Measurements from ENCODE around the gene RAB3IP.
"Not testable (repeated sequence)": the region's sequence is repeated elsewhere in the genome, so short reads cannot be mapped to it uniquely, and the experiment has no call there.

The RAB3IP gene

GRCh38 chr12:69756088-69756755 is 17.6 kb downstream of the RAB3IP start:
- no peak for DNase-seq

DNA sequence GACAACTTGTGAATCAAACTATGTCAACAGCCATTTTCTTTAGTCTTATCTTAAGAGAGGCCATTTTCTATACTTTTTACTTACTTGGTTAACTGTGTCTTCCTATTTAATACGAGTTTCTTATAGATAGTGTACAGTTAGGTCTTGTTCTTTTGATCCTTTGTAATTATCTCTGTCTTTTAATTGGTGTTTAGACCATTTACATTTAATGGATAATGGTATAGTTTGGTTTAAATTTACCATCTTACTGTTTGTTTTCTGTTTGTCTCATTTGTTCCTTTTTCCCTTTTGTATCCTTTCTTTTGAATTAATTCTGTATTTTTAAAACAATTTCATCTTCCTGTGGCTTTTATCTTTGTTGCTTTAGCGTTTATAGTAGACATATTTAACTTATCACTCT is 19.4 kb downstream of the RAB3IP start:
- no peak for DNase-seq

GRCh38 chr12:69759581-69759980 is 20.9 kb downstream of the RAB3IP start:
- not testable (repeated sequence) for DNase-seq

- DNase-seq = no peak
Measured at GRCh38 chr12:69765515-69765914, 26.9 kb downstream of the RAB3IP start.

DNA sequence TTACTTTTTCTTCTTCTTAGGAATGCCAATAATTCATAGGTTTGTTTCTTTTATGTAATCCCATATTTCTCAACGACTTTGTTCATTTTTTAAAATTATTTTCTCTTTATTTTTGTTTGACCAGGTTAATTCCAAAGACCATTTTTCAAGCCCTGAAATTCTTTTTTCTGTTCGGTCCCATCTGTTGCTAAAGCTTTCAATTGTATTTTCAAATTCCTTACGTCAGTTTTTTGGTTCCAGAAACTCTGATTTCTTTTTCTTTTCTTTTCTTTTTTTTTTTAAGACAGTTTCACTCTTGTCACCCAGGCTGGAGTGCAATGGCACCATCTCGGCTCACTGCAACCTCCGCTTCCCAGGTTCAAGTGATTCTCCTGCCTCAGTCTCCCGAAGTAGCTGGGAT is 27.6 kb downstream of the RAB3IP start:
- DNase-seq = no peak

DNA sequence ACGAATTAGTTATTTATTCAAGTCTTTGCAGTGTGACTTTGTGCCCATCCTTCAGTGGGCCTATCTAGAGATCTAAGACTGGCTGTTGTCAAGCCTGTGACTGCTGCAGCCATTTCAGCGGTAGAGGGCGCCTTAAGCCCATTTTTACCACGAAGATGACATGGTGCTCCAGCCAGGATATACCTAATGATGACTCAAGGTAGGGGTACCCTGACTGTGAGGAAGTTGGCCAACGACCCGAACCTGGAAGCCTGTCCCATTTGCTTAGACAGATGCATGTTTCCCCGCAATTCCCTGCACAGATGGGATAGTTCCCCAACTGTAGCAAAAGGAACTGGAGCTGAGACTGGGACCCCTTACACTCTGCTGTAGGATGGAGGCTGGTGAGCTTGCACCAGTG is 41.3 kb downstream of the RAB3IP start:
- DNase-seq = no peak

DNA sequence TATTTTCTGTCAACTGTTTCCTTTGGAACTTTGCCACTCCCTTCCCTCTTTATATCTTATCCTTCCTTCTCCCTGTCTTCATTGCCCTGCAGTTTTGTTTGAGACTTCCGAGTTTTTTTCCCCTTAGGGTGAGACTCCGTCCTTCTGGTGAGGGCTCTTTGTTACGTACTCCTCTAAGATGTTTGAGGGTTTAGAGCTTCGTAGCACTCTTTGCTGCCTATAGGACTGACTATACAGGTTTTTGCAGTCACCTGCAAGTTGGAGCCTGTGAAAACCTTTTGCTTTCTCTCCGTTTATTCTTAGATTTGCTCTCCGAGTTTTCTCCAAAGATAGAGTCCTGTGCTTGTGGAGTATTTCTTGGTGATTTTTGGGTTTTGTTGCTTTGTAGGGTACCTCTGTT is 44.7 kb downstream of the RAB3IP start:
- no peak for DNase-seq

DNA sequence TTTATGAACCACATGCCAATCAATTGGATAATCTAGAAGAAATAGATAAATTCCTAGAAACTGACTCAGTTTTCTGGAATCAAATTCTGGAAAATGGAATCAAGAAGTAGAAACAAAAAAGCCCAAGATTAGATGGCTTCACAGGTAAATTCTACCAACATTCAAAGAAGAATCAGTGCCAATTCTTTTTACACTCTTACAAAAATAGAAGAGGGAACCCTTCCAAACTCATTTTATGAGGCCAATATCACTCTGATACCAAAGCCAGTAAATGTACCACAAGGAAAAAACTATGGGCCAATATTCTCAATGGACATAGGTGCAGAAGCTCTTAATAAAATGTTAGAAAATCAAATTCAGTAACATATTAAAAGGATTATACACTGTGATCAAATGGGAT is 50.7 kb downstream of the RAB3IP start:
- no peak for DNase-seq

- DNase-seq = no peak
Measured at GRCh38 chr12:69792533-69792932, 53.9 kb downstream of the RAB3IP start.

- DNase-seq = not testable (repeated sequence)
Measured at GRCh38 chr12:69807101-69807897, 68.6 kb downstream of the RAB3IP start.

GRCh38 chr12:69810870-69811498 is 72.3 kb downstream of the RAB3IP start:
- no peak for DNase-seq

DNA sequence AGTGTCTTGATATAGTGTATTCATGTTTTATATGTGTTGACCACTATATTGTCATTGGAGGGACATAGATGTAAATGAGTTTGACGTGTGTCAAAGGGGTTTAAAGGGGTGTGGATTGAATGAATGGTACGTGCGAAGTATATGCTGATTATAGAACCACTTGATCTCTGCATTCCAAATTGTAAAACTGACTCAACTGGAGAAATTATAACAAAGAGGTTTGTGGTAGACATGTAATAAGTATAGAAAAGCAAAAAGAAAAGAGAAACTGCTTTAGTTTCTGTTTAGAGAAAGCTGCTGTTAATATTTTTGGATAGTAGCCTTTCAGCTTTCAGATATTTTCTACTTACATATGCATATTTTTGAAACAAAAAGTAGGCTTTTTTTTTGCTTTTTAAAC is 77.4 kb downstream of the RAB3IP start:
- DNase-seq = no peak

DNA sequence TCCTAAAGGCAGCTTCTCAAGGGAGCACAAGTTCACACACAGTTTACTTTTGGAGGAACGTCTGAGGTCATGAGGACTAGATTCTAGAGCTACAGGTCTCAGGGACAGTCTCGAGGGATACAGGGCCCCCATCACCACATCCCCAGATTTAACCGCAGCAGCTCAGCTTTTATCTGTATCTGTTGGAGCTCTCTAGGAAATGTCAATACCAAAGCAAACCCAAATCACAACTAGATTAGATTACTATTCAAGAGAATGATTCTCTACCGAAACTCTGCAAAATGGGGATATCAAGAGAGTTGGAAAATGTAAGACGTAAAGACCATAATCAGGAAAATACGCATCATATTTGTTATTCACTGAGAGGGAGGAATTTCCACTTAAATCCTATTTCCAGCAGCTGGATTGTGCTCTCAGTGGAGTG is 82.4 kb downstream of the RAB3IP start:
- DNase-seq = no peak

DNA sequence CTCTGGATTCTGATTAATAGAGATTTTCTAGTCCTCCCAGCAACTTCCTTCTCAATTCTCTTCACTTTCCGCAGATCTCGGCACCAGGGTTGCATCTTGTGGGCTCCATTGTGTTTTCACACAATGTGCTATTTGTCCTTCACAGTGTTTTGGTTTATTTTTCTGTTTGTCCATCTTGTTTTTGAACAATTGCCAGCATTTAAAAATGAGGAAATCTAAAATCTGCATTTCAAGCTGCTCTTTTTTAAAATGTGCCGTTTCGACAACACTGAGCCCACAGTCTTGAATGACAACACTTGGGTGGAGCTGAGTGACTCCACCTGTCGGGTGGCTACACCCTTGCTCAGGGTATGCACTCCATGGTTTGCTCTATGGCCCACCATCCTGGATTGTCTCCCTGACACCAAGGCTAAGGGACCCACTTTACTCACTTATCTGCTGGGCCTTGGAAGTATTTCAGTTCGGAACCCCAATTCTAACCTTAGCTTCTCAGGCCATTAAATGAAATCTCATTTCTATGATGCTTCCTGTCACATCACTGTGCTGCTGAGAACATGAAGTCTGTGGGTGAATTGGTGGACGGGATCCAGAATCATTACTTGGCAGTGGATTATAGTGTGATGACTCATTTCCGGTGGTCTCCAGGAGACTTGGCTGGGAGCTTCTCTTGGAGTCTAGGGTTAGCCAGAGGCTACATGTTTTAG is 82.9 kb downstream of the RAB3IP start:
- DNase-seq = no peak

- no peak for DNase-seq
Measured at GRCh38 chr12:69822201-69822860, 83.7 kb downstream of the RAB3IP start.

- DNase-seq = no peak
Measured at GRCh38 chr12:69824028-69824427, 85.4 kb downstream of the RAB3IP start.

GRCh38 chr12:69824966-69825560 is 86.4 kb downstream of the RAB3IP start, which contains the start of gene MYRFL:
MYRFL (plus strand) TSS chr12:69825227; CDS start chr12:69825518, 291 bp downstream.
- no peak for DNase-seq

DNA sequence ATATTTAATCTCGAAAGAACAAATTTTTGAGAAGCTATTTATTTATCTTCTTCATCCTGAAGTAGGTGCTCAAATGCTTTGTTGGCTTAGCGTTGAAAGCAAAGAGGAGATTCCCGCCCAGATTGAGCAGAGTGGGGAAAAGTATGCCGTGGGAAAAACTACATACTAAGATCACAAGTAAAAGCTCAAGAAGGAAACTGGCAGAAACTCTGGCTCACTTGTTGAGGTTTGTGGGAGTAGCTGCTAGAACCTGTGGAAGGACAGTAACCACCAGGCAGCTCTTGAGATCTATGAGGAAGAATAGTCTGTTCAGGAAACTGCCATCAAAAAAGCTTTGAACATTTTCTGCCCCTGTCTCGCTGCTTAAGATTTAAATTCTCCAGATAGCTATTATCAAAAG is 90.2 kb downstream of the RAB3IP start:
- DNase-seq = no peak

DNA sequence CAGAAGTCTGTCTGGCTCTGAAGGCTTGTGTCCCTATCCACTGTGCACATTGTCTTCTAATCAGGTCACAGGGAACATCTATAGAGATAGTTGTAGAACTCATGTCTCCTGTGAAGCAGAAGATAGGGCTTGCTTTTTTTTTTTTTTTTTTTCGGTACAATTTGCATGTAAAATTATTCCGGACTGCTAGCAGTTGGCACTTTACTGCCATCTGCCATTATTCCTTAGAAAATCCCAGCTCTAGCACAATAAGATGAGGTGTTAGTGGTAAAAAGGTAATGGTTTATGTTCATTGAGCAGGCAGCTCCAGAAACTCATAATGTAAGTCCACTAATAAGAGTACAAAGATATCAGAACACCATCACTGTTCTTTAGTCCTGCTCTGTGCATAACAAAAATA is 95.0 kb downstream of the RAB3IP start:
- no peak for DNase-seq

- no peak for DNase-seq
Measured at GRCh38 chr12:69834147-69834546, 95.5 kb downstream of the RAB3IP start.

- DNase-seq = no peak
Measured at GRCh38 chr12:69834576-69834975, 95.9 kb downstream of the RAB3IP start.

DNA sequence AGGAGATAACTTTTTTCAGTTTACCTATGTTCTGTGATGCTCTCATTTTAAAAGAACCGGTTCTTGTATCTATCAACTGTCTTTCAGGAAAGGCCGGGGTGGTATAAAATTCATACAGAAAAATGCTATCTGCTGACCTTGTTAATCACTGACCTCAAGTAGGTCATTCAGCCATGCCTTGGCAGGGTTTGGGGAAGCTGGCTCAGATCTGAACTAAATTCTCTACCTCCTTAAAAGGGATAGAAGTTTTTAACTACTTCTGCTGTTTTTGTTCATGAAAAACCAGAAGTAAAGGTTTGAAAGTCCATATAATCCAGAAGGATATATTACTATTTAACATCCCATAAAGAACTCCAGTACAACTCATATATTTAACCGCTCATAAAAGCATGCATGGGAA is 96.4 kb downstream of the RAB3IP start:
- DNase-seq = no peak

Measured in SHP77 treated with DMSO at 0.1 percent for 48 hours (cell line).